Activated T-cell treated with anti-CD3 and anti-CD28 coated beads for 48 hours (primary cell): ENCODE results near the gene DPY19L1.
"Not testable (repeated sequence)": the region's sequence is repeated elsewhere in the genome, so short reads cannot be mapped to it uniquely, and the experiment has no call there.

Source experiments
- DNase-seq: peaks from one replicate; pipeline ENCODE4 v3.0.0-alpha.2; 2020; ENCODE audit warnings: low read depth

DPY19L1 gene

DNA sequence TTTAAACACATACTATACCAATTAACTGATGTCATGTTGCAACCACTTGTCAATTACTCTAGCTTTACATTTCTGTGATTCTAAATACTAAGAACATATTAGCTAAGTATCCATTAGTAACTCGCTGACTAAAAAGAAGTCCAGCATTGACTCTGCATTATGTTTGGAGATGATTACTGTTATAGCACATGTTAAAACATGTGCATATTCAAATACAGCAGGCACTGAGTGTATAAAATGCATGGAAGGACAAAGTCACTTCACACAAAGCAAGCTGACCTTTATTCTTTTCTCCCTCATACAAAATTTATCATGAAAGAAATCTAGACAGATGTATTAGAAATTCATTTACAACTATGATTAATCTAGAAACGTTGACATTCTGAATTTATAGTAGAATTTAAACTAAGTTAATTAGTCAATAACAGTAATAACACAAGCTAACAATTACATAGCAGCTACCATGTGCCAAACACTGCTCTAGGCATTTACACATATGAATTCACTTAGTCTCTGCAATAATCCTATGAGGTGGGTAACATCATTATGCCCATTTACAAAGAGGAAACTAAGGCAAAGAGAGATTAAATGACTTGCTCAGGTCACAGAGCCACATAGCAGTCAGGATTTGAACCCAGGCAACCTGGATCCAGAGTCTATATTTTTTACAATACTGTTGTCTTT is 48.7 kb downstream of the DPY19L1 start:
- DNase-seq, result not testable (repeated sequence)

DNA sequence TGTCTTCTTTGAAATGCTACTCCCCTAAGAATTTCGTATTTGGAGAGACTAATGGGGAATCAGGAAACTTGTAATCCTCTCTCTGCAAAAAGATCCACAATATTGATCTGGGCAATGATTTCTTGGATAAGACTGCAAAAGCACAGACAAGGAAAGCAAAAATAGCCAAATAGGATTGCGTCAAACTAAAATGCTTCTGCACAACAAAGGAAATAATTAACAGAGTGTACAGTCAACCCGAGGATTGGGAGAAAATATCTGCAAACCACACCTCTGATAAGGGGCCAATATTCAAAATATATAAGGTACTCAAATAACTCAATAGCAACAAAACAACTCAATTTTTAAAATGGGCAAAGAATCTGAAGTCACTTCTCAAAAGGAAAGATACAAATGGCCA is 52.1 kb downstream of the DPY19L1 start:
- DNase-seq, result not testable (repeated sequence)

DNA sequence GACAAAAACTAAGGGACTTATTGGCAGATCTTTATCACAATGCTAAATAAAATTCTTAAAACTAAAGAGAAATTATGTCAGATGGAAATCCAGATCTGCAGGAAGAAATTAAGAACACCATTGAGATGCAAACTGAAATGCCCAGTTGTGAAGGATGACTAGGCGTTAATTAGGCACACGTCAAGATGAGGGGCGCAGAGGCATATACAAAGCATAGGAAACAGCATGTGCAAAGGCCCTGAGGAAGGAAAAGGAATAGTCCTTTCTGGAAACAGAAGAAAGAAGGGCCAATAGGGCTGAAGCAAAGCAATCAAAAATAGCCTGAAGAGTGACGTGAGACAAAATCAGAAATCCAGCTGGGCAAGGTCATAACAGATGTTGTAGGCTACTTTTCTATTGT is 53.1 kb downstream of the DPY19L1 start:
- DNase-seq, result not testable (repeated sequence)

DNA sequence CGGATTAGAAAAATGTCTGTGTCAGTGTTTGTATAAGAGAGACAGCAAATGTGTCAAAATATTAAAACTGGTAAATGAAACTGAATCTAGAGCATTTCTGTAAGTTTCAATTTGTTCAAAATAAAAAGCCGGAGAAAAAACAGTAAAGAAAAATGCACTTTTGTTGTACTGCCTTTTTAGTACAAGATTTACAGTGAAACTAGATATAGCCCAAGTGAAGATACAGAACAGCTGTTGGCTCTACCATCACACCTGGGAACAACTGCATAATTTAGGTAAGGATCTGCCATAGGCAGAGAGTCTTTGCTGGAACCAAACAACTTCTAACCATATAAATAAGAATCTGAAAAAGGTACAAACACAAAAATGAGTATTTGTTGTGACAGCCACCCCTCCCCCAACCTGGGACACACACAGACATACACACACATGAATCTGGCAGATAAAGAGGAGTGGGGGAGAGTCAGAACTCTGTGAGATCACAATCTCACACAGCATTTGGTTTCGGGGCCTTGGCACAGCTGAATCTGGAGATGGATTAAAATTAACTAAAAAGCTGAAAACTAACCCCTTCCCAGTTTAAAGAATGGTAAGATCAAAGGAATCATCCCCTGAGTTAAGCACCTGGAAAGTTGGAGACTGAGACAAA is 54.8 kb downstream of the DPY19L1 start:
- no peak for DNase-seq

DNA sequence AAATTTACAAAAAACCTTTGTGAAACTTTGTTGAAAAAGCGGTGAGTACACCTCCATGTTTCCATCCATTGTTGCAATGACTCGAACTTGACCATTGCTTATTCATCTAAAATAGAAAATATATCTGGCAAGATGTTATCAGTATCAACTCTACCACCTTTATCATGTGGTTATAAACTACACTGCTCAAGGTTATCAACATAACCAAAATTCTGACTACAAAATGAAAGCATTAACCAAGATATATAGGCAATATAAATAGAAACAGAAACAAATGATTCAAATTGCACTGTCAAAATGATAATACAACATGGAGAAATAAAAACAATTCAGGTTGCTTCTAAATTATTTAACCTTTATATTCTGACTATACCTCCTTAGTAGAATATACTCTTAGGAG is 58.2 kb downstream of the DPY19L1 start:
- DNase-seq, result not testable (repeated sequence)

DNA sequence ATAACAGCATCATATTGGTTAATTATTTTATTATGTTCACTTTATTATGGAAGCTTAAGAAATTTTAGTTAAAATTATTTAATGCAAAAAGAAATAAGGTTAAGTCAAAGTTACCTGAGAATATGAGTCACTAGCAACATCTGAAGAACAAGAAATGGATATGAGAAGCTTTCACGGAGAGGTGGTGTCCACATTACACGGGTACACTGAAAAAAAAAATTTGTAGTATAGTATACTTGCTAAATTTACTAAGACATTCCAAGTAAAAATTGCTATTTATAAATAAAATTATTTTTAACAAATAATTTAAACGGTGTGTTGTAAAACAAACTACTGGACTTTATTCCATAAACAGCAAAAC is 63.9 kb downstream of the DPY19L1 start:
- no peak for DNase-seq

DNA sequence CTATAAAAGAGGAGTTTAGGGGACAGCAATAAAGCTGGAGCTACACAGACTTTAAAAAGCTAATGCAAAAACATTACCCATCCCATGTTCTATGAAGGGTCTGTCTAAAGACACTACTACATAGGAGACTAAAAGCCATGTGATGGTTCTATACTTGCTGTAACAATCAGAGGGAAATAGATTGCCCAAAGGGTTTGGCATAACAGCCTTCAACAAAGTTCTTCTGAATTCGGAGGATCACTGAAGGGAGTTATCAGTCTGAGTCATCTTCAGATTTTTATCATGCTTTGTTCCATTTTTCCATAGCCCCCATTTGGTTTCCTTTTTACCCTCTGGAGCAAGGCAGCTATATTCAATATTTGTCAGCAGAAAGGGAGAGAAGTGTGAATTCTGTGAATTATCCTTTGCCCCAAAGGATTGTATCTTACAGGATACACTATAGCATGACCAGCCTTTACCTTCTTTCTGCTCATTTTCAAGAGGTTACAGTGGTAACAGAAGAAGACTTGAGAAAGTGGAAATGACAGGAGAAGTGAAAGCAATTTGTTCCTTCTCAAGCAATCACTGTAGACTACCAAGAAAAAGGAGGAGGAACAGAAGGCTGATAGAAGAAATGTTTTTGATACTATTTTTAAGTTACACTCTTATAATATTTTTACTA is 64.4 kb downstream of the DPY19L1 start:
- not testable (repeated sequence) for DNase-seq

DNA sequence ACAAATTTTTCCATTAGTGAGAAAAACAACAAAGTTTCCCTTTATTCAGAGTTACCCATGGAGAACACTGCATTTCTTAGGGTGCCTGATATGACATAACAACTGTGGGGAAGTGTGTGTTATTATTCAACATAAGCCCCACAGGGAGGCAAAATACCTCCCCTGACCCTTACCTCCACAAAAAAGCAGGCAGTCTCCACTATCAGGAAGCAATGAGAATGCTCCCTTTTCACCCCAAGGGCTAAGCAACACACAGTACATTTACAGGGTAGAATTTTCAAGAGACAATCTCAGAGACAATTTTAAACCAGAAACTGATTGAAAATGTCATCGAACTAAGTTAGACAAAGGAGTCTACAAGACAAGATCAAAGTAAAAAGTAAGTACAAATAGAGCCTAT is 69.5 kb downstream of the DPY19L1 start:
- not testable (repeated sequence) for DNase-seq

DNA sequence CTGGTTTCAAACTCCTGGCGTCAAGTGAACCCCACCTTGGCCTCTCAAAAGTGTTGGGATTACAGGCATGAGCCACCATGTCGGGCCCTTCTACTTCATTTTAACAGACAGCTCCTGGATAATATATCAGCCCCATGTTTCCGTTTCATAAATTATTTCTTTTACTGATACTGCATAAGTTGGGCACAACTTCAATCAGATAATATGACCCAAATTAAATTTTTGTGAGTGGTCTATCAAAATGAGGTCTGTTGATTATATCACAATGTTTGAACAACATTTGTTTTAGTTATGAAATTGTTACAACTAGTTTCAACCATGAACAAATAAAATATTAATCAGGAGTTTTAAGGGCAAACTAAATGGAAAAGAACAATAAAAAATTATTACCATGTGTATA is 70.8 kb downstream of the DPY19L1 start:
- not testable (repeated sequence) for DNase-seq

DNA sequence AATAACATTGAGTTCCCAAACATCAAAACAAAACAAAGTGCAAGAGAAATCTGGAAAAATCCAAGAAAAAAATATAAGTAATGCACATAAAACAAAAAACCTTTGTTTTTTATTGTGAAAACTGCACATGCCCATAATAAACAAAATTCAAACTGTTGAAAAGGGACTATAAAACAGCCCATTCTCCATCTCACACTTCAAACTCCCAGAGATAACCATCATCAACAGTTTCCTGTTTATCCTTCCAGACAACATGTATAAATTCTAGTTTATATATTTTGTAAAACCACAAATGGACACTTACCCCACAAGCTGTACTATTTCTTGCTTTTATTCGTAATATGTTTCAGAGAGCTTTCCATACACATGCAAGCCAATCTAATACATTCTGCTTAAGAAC is 79.3 kb downstream of the DPY19L1 start:
- no peak for DNase-seq

DNA sequence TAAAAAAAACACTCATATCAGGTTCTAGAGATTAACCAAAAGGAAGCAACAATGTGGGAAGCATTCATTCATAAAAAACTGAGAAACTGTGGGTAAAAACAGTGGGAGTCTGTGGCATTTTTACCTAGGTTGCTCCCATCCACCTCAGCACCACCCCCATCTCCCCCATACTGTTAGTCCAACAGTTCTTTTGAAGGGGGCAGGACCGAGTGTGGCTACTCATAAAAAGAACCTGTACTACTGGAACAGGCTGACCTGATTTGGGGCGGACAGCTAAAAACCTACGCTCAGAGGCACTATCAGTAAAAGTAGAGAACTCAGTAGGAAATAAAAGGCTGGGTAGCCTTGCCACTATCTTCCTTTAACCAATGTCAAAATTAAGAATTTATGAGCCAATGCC is 84.5 kb downstream of the DPY19L1 start:
- no peak for DNase-seq

DNA sequence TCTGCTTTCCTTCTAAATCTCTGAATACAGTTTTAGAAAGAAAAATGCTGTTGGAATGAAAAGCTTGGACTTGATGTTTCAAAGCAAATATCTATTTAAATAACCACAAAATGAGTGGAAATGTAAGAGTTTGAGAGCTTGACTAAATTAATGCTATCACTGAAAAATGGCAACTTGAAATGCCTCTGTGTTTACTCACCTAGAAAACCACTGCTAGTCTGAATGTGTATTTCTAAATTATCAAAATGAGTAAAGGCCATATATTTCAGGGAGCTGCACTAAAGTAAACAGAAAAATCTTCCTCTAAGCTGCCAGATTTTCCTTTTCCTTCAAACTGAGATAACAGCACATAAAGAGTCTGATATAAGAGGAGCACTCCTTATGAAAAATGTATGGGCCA is 87.9 kb downstream of the DPY19L1 start:
- no peak for DNase-seq

DNA sequence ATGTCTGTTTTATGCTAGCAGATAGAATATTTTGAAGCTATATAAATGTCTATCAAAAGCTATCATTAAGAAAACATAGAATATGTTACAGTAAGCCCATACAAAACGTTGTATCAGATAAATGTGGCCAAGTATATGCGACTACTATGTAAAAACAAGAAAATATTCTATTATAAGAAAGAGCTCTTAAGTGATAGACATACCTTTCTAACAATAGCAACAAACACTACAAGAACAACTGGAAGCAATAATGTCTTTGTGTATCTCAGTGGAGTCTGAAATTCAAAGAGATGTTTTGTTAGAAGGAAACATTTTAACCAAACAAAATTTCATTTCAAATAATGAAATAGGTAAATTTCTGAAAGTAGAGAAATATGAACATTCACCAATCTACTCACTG is 89.9 kb downstream of the DPY19L1 start:
- not testable (repeated sequence) for DNase-seq

DNA sequence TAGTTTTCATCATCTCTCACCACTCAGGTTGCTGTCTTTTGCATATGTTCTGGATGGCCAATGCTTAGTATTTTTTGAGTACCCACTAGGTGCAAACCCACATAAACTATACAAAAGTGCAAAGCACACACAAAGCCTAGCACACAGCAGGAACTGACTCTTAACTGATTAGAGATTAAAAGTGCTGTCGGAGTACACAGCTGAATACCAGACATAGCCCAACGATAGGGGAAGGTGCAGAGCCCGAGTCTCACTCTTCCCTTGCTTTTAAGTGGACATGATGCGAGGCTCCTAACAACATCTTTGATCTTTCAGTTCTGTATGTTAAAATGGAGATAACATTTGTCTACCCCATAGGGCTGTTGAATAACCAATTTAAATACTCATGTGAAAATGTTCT is 90.8 kb downstream of the DPY19L1 start:
- no peak for DNase-seq

DNA sequence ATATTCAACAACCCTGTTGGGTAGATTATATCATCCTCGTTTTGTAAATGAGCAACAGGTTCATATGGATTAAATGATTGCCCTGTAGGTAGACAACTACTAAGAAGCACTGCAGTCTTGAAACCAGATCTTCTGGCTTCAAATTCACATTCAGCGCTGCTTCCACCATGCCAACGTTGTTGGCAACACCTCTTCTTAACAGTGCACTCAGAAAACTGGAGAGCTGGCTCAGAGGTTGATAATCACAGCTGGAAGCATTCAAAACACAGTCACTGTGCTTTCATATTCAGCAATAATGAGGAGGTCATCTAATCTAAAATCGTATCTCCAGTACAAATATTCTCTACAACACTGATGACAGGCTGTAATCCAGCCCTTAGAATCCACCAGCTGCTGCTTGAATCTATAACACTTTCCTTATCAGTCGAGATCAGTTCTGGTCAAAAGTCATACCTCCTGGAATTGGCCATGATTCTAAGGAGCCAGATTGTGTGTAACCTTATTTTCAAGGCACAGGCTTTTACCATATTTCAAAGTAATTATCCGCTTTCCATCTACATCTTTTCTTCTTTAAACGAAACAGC is 91.3 kb downstream of the DPY19L1 start:
- DNase-seq, result not testable (repeated sequence)

DNA sequence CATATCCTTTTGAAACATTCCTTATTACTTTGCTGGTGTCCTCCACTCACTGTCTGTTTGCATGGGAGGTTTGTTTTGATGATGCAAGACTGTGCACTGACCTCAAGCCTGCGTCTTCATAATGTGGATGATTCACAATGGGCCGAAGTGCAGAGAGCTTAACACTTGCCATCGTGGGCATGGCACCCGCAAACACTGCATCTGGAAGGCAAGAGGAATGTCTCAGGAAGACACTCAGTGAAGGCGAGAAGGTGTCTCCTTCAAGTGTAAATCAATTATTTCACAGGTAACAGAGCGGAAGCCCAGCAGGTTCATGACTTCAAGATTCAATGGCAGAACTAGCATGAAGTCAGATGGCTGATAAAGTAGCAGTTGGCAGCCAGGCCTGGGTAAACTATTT is 98.1 kb downstream of the DPY19L1 start:
- no peak for DNase-seq

DNA sequence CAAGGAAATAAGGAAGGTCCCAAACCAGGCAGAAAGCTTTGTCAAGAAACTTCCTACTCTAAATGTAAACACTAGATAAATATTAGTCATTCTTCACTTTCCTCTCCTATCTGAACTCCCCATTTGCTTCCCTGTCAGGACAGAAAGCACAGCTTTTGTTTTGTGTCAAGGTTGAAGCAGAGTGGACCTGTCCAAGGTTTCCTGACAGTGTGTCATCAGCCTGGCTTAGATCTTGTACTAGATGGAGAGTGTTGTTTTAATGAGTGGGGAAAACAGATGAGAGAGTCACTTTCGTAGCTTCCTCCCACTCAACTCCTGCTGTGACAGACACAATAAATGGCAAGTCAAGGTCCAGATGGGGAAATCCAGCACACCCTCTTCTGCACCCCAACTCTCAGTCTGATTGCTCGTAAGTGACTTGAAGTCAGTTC is 101.5 kb downstream of the DPY19L1 start:
- DNase-seq, result not testable (repeated sequence)

DNA sequence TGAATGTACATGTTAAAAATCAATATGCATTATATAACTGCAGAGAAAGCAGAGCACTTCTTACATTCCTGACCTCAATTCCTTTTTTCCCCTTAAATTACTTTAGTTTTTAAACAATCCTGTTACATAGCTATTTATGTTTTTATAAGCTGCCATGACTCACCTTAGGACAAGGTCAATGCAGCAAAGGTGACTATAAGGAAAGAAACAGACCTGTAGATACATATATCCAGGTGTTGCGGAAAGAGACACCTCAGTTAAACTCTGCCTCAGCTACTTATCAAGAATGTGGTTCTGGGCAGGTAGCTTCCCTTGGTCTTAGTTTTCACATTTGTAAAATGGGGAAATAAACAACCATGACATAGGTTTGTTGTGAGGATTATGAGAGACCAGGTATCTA is 105.5 kb downstream of the DPY19L1 start:
- no peak for DNase-seq

DNA sequence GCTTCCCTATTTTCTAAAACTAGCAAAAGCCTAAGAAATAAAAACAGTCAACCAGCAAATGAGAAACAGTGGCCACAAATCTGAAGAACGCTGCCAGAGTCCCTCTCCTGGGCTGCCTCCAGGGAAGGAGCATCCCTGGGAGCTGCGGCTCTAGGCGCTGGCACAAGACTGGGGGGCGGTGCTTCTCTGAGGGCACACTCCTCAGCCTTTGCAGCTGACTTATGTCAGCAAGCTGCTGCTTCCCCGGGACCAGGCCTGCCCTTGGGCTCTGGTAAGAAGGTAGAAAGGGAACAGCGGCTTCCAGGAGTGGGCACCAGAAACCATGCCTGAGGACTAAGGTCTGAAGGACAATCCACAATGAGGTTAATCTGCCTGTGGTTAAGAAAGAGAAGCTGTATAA is 107.5 kb downstream of the DPY19L1 start:
- not testable (repeated sequence) for DNase-seq

DNA sequence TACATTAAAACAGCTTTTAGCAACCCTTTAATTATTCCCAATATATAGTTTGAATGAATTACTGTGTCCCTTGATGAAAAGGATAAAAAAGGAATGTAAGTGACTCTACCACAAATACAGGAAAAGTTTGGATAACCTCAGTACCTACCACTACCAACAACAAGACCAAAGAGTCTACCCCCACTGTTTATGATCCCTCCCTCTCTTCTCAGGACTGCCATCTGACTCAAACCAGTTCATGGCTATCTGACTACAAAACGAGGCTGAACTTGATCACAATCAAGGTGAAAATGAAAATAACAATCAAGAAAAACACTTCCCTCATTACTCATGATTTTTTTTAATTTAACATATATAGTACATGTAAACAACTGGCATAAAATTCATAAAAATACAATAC is 108.7 kb downstream of the DPY19L1 start:
- DNase-seq, result no peak

DNA sequence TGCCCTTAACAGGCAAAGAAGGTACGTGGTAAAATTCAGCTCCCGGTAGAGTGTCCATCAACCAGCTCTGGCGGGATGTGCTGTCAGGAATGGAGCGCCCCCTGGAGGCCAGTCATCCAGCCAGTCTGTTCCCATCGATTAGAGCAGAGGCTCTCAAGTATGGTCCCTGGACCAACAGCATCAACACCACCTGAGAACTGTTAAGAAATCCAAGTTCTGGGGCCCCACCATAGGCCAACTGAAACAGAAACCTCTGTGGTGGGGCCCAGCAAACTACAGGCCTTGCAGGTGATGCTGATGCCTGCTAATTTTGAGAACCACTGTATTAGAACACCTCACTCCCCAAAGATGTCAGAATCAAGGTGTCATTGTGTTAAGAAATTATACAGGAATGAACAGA is 109.2 kb downstream of the DPY19L1 start:
- DNase-seq, result peak; percentile 36

DNA sequence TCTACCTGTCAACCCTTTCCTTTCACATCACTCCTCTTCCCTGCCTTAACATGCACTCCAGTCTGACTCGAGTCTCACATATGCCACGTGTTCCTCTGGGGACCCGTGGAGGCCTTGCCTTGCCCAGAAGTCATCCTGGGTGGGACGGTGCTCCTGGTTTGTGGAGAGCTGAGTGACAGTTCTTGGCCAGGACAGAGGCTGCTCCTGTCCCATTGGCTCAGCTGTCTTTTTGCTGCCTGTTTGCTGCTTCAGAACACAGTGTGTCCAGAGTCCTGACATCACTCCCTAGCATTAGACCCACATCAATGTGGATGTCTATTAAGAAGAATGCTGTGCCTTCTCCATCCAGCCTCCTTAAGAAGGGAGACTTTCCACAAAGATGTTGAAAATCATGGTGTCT is 116.8 kb downstream of the DPY19L1 start:
- not testable (repeated sequence) for DNase-seq

DNA sequence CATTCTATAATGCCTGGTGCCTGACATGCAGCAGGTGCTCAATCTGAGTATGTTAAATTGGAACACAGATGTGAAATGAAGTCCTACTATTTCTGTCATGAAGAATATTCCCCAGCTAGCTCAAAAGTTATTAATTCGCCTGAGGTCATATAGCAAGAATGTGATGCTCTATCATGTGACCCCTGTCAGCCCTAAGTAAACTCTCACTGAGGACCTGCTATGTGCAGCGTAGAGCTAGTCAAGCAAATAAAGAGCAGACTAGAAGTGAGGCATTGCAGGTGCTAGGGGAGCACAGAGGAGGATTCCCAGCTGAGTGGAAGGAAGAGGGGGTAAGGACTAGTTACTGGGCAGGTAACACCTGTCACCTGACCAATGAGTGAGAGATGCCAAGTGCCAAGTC is 118.2 kb downstream of the DPY19L1 start:
- not testable (repeated sequence) for DNase-seq
